Fibroblast of skin of right quadriceps (primary cell): ENCODE measurements around the gene OR2A14.
A peak's percentile ranks its signal among the peaks of the same experiment; 100 is the strongest.
"Not testable (repeated sequence)": the region's sequence is repeated elsewhere in the genome, so short reads cannot be mapped to it uniquely, and the experiment has no call there.

Source experiments
- DNase-seq: peaks from one replicate; pipeline ENCODE4 v3.0.0-alpha.2; 2013

OR2A14 gene

GRCh38 chr7:144122876-144123275, at the start of gene OR2A14:
Gene OR2A14, plus strand, starts transcription at chr7:144123176. Its CDS starts 5,937 bp downstream, at chr7:144129113.
- no peak for DNase-seq

- no peak for DNase-seq
Observed at GRCh38 chr7:144074374-144074773, 48.6 kb upstream of the OR2A14 start.

- no peak for DNase-seq
Observed at GRCh38 chr7:144085978-144086377, 37.0 kb upstream of the OR2A14 start, which contains the start of gene OR2A12. Gene OR2A12, plus strand, starts transcription at chr7:144086278. Its CDS starts 8,830 bp downstream, at chr7:144095108.

- DNase-seq: no peak
Observed at GRCh38 chr7:144086730-144087129, 36.2 kb upstream of the OR2A14 start.

GRCh38 chr7:144087230-144087629, 35.7 kb upstream of the OR2A14 start:
- no peak for DNase-seq

GRCh38 chr7:144090667-144091066, 32.3 kb upstream of the OR2A14 start:
- DNase-seq: no peak

- DNase-seq: no peak
Observed at GRCh38 chr7:144098776-144099175, 24.2 kb upstream of the OR2A14 start.

- no peak for DNase-seq
Observed at GRCh38 chr7:144100607-144101006, 22.4 kb upstream of the OR2A14 start.

- DNase-seq: no peak
Observed at GRCh38 chr7:144102041-144102440, 20.9 kb upstream of the OR2A14 start.

GRCh38 chr7:144105211-144105610, 17.8 kb upstream of the OR2A14 start:
- DNase-seq: no peak

GRCh38 chr7:144109283-144109682, 13.7 kb upstream of the OR2A14 start, which contains the start of gene OR2A2:
Gene OR2A2, plus strand, starts transcription at chr7:144109583. Its CDS starts 0 bp downstream, at chr7:144109583.
- DNase-seq: no peak

- no peak for DNase-seq
Observed at GRCh38 chr7:144110272-144110671, 12.7 kb upstream of the OR2A14 start.

- no peak for DNase-seq
Observed at GRCh38 chr7:144113651-144114050, 9.3 kb upstream of the OR2A14 start.

GRCh38 chr7:144118341-144118740, 4.6 kb upstream of the OR2A14 start:
- no peak for DNase-seq

GRCh38 chr7:144127714-144128334, 4.8 kb downstream of the OR2A14 start:
- DNase-seq: peak; percentile 63

- DNase-seq: not testable (repeated sequence)
Observed at GRCh38 chr7:144129601-144130000, 6.6 kb downstream of the OR2A14 start.

GRCh38 chr7:144130730-144131129, 7.8 kb downstream of the OR2A14 start:
- no peak for DNase-seq

- no peak for DNase-seq
Observed at GRCh38 chr7:144132262-144132661, 9.3 kb downstream of the OR2A14 start.

GRCh38 chr7:144133307-144133706, 10.3 kb downstream of the OR2A14 start:
- DNase-seq: no peak

- no peak for DNase-seq
Observed at GRCh38 chr7:144134116-144134515, 11.1 kb downstream of the OR2A14 start.

GRCh38 chr7:144137501-144137900, 14.5 kb downstream of the OR2A14 start:
- DNase-seq: no peak

- DNase-seq: no peak
Observed at GRCh38 chr7:144142187-144142586, 19.2 kb downstream of the OR2A14 start.

GRCh38 chr7:144144426-144144825, 21.4 kb downstream of the OR2A14 start:
- no peak for DNase-seq

GRCh38 chr7:144148224-144148827, 25.4 kb downstream of the OR2A14 start:
- no peak for DNase-seq

- DNase-seq: no peak
Observed at GRCh38 chr7:144158861-144159260, 35.9 kb downstream of the OR2A14 start.
